ENCODE measurements around the gene L3MBTL1. TPM values are rescaled to one million over a fixed set of nuclear protein-coding genes. Genes with fewer than 3 reads are reported as not detected.

The L3MBTL1 gene
- polyA plus RNA-seq, 3 donors: 0.31 to 9.0 (median 0.36) TPM

- H3K4me3 ChIP-seq (replicated peaks in 1 of 3; ENCODE audit: low read depth in 2 of 3, low read length in 3 of 3): no peak overlapping the region
- peaks cover 0 to 1% (median 1%) of the 10 kb centered on the region in 3 donors for H3K27me3 Mint-ChIP-seq (ENCODE audit: low read depth in 3 of 3)
- H3K27me3 ChIP-seq (ENCODE audit: control insufficient read depth in 2 of 2, insufficient read depth in 2 of 2, low read length in 2 of 2): no peaks in the 10 kb centered on the region
- intact Hi-C loops (cut with micrococcal nuclease): no loop called here
- no peaks in the 10 kb centered on the region for H3K9me3 ChIP-seq (replicated peaks in 1 of 2; ENCODE audit: control insufficient read depth in 1 of 2, insufficient read depth in 1 of 2, low read length in 2 of 2)
- no peaks in the 10 kb centered on the region for H3K36me3 ChIP-seq (replicated peaks in 1 of 2; ENCODE audit: control insufficient read depth in 1 of 2, insufficient read depth in 2 of 2, low read length in 2 of 2)
- H3K36me3 Mint-ChIP-seq: no peaks in the 10 kb centered on the region
- no peak overlapping the region for H3K9ac ChIP-seq (ENCODE audit: insufficient read depth, low read length, poor library complexity, severe bottlenecking)
- WGBS (ENCODE audit: insufficient coverage): 95% methylated on average over 7 of the region's 10 CpGs
- H3K27ac ChIP-seq (ENCODE audit: low read depth in 1 of 2, low read length in 2 of 2): no peak overlapping the region
- H3K4me1 Mint-ChIP-seq: peaks cover 6% of the 10 kb centered on the region
- H3K4me3 Mint-ChIP-seq: no peak overlapping the region
- DNase-seq: no peak
- no peaks in the 10 kb centered on the region for H4K20me1 ChIP-seq (ENCODE audit: insufficient read depth, low read length)
- no peak overlapping the region for H2AFZ ChIP-seq (ENCODE audit: insufficient read depth, low read depth, low read length, poor library complexity, severe bottlenecking)
- H3K4me1 ChIP-seq (ENCODE audit: control insufficient read depth in 1 of 2, insufficient read depth in 2 of 2, low read length in 2 of 2): no peaks in the 10 kb centered on the region
- no peaks in the 10 kb centered on the region for H3K9me3 Mint-ChIP-seq
- TF ChIP-seq CTCF (IDR thresholded peaks at IDR 0.05): no peak
- peak overlapping the region in 1 of 7 donors; percentile 60 for H3K27ac Mint-ChIP-seq
- H3K4me2 ChIP-seq (replicated peaks; ENCODE audit: extremely low read depth, low read length, poor library complexity, severe bottlenecking): no peak overlapping the region
- no peaks in the 10 kb centered on the region for H3K79me2 ChIP-seq (ENCODE audit: insufficient read depth, low read length)
Measured at GRCh38 chr20:43570496-43570895, 63.0 kb downstream of the L3MBTL1 start.

GRCh38 chr20:43571310-43571709, 63.8 kb downstream of the L3MBTL1 start:
- no peak for TF ChIP-seq CTCF (IDR thresholded peaks at IDR 0.05)
- H3K36me3 Mint-ChIP-seq: no peaks in the 10 kb centered on the region

More at GRCh38 chr20:43571310-43571709, 63.8 kb downstream of the L3MBTL1 start:
- H3K27me3 Mint-ChIP-seq (ENCODE audit: low read depth in 3 of 3): peaks cover 0 to 1% (median 1%) of the 10 kb centered on the region in 3 donors
- no peaks in the 10 kb centered on the region for H3K9me3 ChIP-seq (replicated peaks in 1 of 2; ENCODE audit: control insufficient read depth in 1 of 2, insufficient read depth in 1 of 2, low read length in 2 of 2)
- no peaks in the 10 kb centered on the region for H3K27me3 ChIP-seq (ENCODE audit: control insufficient read depth in 2 of 2, insufficient read depth in 2 of 2, low read length in 2 of 2)
- H4K20me1 ChIP-seq (ENCODE audit: insufficient read depth, low read length): no peaks in the 10 kb centered on the region
- H3K4me1 Mint-ChIP-seq: peaks cover 6% of the 10 kb centered on the region
- no peak overlapping the region for H3K4me2 ChIP-seq (replicated peaks; ENCODE audit: extremely low read depth, low read length, poor library complexity, severe bottlenecking)
- no peak overlapping the region for H3K27ac ChIP-seq (ENCODE audit: low read depth in 1 of 2, low read length in 2 of 2)
- H3K27ac Mint-ChIP-seq: no peak overlapping the region
- no peak overlapping the region for H3K4me3 ChIP-seq (replicated peaks in 1 of 3; ENCODE audit: low read depth in 2 of 3, low read length in 3 of 3)
- no peaks in the 10 kb centered on the region for H3K79me2 ChIP-seq (ENCODE audit: insufficient read depth, low read length)
- no peaks in the 10 kb centered on the region for H3K4me1 ChIP-seq (ENCODE audit: control insufficient read depth in 1 of 2, insufficient read depth in 2 of 2, low read length in 2 of 2)
- intact Hi-C loops (cut with micrococcal nuclease): no loop called here
- H3K9me3 Mint-ChIP-seq: no peaks in the 10 kb centered on the region
- DNase-seq: no peak
- 100% methylated on average over 2 of the region's 3 CpGs for WGBS (ENCODE audit: insufficient coverage)
- H3K9ac ChIP-seq (ENCODE audit: insufficient read depth, low read length, poor library complexity, severe bottlenecking): no peak overlapping the region
- no peak overlapping the region for H3K4me3 Mint-ChIP-seq
- no peak overlapping the region for H2AFZ ChIP-seq (ENCODE audit: insufficient read depth, low read depth, low read length, poor library complexity, severe bottlenecking)
- no peaks in the 10 kb centered on the region for H3K36me3 ChIP-seq (replicated peaks in 1 of 2; ENCODE audit: control insufficient read depth in 1 of 2, insufficient read depth in 2 of 2, low read length in 2 of 2)
